HG03039 (cell line): Measurements from ENCODE around the gene CFAP65.

Source experiments
- ATAC-seq: cut with Tn5 transposase; IDR thresholded peaks from one replicate; pipeline ENCODE4 v1.9.1; 2021; ENCODE audit warnings: mild to moderate bottlenecking, moderate library complexity; ENCODE audit not compliant: unreplicated experiment

CFAP65 gene, protein sequence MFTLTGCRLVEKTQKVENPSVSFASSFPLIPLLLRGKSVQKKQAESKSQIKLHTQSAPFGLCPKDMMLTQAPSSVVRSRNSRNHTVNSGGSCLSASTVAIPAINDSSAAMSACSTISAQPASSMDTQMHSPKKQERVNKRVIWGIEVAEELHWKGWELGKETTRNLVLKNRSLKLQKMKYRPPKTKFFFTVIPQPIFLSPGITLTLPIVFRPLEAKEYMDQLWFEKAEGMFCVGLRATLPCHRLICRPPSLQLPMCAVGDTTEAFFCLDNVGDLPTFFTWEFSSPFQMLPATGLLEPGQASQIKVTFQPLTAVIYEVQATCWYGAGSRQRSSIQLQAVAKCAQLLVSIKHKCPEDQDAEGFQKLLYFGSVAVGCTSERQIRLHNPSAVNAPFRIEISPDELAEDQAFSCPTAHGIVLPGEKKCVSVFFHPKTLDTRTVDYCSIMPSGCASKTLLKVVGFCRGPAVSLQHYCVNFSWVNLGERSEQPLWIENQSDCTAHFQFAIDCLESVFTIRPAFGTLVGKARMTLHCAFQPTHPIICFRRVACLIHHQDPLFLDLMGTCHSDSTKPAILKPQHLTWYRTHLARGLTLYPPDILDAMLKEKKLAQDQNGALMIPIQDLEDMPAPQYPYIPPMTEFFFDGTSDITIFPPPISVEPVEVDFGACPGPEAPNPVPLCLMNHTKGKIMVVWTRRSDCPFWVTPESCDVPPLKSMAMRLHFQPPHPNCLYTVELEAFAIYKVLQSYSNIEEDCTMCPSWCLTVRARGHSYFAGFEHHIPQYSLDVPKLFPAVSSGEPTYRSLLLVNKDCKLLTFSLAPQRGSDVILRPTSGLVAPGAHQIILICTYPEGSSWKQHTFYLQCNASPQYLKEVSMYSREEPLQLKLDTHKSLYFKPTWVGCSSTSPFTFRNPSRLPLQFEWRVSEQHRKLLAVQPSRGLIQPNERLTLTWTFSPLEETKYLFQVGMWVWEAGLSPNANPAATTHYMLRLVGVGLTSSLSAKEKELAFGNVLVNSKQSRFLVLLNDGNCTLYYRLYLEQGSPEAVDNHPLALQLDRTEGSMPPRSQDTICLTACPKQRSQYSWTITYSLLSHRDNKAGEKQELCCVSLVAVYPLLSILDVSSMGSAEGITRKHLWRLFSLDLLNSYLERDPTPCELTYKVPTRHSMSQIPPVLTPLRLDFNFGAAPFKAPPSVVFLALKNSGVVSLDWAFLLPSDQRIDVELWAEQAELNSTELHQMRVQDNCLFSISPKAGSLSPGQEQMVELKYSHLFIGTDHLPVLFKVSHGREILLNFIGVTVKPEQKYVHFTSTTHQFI (N-terminal part only)

DNA sequence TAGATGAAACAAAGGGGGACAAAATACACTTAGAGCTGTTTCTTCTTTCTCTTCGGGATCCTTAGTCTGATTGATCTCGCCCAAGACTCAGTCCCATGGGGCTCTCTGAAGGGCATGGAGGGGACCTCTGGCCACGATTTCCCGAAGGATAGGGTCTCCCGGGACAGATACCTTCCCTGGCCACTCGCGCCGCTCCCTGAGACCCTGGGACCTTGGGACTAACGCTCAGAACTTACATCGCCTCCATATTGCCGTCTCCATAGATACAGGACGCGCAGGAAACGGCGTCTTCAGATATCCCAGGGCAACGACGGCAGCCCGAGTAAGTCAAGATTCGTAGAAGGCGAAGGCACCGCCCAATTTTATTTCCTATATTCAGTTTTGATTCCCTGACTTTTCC, at the start of gene CFAP65:
CFAP65 (minus strand) TSS at position 265 of the 400 bp plus-strand sequence. CDS start 2,468 bp downstream, outside the sequence.
- no peak for ATAC-seq

DNA sequence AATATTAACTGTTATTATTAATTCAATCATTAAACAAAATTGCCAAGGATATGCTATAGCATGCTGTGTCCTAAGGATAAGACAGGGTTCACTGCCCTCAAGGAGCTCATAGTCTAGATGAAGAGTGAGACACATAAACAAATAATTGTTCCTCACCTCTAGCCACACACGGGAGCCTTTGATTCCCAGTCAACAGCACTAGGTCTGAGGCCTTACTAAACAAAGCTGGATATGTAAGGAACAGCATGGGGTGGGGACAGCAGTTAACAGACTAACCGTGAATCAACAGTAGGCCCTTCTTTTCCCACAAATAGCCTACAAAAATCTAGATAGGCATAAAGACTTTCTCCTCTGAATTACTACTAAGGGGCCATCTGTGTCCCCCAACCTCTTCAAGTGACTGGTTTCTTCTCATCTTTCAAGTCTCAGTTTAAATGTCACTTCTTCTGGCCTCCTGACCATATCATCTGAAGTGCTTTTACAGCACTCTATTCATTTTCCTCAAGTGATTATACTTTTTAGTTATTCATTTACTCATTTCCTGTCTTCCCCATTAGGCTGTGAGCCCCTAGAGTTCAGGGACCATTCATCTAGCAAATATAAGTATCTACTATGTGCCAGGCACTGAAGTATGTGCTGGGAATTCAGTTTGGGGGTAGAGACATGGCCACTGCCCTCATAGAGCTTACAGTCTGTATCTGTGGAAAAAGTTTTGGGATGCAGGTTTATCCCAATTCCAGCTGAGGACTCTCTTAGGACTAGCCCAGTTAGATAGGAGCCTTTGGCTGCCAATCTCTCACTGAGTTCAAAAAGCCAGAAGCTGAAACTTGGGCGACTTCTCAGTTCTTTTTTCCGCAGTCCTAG, 49.4 kb upstream of the CFAP65 start:
- ATAC-seq = no peak

DNA sequence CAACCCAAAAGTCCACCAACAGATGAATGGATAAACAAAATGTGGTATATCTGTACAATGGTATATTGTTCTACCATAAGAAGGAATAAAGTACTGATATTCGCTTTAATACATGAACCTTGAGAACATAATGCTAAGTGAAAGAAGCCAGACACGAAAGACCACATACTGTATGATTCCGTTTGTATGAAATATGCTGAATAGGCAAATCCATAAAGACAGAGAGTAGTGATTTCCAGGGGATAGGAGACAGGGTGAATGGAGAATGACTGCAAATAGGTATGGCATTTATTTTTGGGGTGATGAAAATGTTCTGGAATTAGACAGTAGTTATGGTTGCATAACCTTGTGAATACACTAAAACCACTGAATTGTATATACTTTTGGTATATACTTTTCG, 48.0 kb upstream of the CFAP65 start:
- ATAC-seq = no peak

DNA sequence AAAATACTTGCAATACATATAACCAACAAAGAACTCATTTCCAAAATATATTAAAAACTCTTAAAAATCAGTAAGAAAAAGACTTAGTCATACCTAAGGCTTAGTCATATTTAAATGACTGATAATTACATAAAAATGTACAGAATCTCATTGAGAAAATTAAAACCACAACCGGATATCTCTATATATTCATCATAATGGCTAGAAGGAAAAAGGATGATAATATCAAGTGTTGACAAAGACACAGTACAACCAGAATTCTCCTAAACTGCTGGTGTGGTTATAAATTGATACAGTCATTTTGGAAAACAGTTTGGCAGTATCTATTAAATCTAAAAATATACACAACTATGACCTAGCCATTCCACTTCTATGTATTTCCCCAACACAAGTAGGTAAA, 46.5 kb upstream of the CFAP65 start:
- ATAC-seq = no peak

DNA sequence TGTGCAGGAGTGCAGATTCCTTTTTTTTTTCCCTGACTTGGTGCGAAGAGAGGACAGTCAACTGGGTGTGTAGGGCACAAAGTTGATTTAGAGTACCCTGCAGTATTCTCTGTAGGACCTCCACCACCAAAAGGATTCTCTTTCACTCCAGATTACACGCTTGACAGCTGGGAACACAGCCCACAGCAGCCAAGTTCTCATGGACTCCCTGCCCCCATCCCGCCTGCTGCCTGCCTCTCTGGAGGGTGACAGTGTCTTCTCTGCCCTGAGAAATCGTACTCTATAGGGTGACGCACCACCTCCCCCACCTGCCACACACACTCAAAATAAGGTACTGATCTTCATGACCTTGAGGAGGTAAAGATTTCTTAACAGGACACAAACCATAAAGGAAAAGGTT, 46.0 kb upstream of the CFAP65 start:
- ATAC-seq = no peak

DNA sequence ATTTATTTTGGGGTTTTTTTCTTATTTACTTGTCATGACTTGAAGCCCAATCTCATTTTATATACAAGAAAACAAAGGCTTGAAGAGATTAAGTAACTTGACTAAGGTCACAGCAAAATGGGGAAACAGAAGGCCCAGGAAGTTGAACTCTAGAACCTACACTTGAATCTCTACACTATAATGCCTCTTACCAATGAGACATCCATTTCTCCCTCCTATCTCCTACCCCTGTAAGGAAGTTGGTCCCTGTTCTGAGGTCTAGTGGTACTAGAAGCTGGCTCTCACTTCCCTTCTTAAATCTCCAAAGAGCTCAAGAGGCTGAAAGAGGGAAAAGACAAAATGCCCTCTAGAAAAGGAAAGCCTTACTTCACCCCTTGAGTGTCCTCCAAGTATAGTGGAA, 44.9 kb upstream of the CFAP65 start:
- ATAC-seq = no peak

DNA sequence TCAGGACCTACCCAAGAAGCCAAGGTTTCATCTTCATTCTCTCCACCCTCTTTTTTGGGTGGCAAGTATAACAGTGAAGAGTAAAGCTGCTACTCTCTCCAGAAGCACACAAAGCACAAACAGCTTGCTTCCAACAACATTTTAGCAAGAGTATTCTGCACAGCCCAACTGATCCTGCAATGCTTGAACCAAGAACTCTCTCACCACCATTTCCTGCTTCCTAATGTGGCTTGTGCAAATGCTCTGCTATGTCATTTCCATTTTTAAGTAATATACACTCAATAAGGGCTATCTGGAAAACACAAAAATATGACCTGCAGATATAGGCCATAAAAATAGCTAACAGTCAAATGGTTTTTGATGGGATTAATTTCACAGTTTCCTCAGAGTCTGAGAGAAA, 43.5 kb upstream of the CFAP65 start:
- ATAC-seq = no peak

DNA sequence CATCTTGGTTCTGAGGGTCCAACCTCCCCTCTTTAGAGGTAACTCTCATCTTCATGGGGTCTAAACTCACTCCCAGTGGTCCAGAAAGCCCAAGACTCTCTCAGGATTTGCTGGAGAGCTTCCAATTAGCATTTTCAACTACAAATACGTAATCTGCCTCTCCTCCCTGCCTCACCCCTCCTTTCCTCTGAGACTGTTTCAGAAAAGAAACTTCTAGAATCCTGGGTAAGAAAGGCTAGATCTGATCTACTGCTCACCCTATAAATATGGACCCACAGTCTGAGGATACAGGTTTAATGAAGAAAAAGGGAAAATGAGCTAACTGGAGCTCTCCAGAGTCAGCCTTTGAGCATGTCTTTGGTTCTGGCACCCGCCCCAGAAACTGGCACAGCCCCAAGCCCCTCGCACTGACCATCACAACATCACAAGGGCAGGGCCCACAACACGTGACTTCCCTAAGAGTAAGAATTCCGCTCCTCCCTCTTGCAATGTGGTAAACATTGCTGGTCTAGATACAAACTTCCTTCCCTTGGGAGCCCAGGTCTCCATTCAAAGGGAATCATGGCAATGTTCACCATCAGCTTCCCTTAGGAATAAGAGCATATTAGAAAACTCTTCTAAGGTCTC, 41.1 kb upstream of the CFAP65 start:
- no peak for ATAC-seq

DNA sequence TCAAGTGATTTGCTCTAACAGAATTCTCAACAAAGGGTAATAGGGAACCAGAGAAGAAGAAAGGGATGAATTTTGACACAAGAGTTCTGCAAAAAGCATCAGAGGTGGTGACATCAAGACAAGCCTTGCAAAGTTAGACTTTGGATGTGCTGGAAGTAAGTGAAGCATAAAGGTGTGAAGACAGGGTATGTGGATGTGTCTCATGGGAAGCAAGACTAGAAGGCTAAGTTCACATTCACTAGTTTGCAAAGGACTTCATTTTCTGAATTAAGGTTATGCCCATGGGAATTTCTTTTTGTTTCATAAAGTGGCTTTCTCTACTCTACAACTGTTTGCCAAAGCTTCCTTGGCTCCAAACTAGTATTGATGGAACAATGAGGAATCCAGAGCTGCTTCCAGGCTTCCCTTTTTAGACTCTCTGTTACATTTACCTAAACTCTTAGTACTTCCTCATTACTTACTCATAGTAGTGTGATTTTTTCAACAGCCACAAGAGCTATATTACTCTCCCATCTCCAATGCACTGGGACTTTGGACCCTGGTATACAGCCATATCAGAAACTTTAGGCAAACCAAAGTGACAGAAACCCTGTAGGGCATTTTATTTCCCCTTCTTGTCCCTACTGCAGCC, 40.5 kb upstream of the CFAP65 start:
- ATAC-seq = no peak

DNA sequence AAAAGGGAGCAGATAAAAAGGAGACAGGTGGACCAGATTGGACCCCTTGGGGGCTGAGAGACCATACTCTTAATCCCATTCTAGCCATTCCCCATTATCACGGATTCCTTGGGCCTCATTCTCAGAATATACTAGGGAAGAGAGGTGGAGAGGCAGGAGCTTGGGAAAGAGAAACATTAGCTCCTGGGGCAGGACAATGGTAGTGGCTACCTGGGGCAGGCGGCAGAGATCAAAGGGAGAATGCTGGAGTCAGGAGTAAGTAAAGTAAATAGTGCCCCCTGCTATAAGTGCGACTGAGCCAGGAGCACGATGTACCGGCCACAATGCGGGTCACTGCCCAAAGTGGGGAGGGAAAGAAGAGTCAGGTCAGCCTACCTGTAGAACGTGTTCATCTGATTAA, 39.8 kb upstream of the CFAP65 start:
- no peak for ATAC-seq

DNA sequence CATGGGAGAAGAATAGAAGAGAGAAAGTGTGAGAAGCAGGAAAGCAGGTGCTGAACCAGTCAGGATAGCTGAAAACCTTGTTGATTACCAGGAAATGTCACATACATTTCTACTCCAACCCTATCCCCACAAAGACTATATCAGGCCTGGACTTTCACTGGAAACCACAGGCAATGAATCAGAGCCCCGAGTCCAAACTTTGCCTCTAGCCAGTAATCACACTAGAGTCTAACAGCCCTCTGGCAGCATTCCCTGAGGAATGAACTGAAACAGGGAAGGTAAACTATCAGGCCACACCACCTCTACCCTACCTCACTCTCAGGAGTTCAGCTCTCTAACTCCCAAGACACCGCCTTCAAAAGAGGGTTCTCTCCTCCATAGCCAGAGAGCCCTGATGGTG, 38.1 kb upstream of the CFAP65 start:
- ATAC-seq = no peak

DNA sequence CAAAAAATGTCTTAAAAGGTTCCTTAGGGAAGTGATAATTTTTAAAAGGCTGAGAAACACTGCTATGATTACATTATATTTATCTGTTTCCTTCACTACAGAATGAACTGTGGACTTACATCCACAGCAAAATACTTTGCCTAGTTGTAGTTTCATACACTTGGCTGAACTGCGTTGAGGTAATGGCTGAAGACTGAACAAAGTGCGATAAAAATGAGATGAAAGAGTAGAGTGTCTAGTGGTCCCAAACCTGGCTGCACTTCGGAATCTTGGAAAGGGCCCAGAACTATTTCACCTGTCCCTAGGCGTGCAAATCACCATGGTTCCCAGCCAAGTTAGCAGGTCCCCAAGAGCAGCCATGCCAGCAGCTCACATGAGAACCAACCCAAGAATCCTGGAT, 37.6 kb upstream of the CFAP65 start:
- no peak for ATAC-seq

DNA sequence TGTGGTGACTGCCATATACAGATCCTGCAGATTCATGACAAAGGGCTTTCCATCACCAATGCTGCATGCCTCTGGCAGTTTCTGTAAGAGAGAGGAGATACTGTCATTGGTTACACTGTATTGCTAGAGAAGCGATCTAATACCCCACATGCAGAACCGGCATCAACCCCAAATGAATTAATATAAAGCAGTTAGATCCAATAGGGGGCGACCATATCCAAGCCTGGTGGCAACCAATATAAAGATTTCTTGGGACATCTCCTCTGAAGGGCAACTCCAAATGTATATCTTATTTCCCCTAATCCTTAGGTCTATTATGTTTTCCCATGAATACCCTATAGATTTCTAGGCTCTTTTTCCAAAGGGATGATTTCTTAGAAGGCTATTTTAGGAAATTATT, 36.8 kb upstream of the CFAP65 start:
- ATAC-seq = no peak

DNA sequence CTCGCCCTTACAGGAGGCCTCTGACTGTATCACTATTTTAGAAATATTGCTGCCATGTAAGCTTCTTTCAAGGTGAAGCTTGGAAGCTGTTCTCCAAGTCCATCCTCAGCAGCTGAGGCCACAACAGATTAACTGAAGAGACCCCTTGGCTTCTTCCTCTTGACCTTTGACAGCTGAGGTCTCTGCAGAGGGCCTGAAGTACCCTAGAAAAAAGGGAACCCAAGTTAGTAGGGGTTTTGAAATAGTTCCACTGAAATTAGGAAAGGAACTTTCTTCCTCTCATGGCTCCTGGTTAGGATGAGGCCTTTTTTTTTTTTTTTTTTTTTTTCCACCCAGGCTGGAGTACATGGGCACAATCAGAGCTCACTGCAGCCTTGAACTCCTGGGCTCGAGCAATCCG, 34.9 kb upstream of the CFAP65 start:
- no peak for ATAC-seq

DNA sequence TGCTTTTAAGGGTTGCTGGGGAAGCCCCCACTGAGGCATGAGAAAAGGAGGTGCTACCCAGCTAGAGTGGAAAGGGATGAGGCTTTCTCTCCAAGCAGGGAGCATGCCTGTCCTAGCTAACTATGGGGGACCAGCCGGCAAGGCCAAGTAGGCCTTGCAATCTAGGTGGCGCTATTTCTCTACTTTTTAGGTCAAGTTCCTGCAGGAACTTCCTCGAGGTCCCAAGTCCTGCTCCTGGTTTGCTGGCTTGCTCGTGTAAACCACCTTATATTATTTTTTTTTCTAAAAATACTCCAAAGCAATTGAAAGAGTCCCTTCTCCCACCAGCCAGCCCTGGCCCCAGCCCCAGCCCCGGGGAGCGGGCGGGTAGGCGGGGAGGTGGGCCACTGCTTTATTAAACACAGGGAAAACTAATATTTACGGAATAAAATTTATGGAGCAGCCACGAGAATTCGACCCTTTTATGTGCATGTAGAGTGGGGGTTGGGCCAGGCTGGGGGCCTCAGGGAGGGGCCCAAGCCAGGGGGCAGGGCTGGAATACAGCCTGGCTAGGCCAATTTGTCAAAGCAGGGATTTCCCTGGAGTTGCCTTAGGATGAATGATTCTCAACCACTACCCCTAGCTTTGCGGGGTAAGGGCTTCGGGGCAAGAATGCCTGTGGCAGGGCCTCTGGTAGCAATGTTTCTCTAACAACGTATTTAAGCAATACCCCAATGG, 32.3 kb upstream of the CFAP65 start:
- ATAC-seq = no peak

DNA sequence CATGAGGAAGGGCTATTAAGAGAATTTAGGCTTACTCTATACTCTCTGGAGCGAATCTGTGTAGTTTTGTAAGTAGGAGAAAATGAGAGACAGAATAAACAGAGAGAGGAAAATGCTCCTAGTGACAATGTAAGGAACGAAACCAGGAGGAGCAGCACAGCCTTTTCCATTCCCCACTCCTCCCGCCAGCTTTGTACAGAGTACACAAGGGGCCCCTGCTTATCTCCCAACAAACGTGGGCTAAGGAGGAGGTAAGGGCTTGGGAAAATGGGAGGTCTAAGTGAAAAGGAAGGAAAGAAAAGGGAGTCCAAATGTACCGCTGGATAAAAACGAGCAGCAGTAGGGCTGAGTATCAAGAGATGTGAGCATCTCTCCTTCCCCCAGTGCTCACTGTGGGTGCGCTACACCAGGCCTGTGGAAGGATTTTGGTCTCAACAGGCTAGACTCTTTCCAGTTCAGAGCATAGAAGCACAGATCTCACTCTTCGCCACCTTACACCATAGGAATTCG, 31.5 kb upstream of the CFAP65 start:
- ATAC-seq = no peak

DNA sequence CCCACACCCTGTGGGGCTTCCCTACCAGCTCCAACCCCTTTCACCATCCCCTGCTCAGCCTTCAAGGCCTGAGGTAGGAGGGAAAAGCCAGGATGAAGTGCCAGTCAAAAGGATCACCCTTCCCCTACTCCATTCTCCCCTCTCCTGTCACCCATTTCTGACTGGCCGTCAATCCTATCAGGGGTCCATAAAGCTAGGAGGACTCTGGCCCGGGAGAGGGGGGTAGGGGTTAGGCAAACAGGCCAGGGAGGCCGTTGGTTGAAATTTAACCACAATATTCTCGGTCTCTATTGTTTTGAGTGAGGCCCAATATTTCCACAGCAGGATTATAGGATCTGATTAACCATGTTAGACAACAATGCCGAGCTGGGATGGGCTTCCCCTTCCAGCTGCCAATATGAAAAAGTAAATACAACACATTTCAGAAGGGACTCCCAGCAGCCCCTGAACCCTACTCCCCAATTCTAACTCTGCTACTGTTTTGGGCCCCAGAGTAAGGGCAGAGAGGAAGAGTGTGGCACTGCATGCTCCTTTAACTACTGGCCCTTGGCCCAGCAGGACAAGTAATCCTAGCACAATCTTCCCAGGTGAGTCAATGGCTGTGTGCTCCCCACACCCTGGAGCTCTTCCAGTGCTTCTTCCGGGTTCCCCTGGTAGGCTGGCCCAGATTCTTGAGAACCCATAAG, 30.0 kb upstream of the CFAP65 start:
- ATAC-seq = no peak

DNA sequence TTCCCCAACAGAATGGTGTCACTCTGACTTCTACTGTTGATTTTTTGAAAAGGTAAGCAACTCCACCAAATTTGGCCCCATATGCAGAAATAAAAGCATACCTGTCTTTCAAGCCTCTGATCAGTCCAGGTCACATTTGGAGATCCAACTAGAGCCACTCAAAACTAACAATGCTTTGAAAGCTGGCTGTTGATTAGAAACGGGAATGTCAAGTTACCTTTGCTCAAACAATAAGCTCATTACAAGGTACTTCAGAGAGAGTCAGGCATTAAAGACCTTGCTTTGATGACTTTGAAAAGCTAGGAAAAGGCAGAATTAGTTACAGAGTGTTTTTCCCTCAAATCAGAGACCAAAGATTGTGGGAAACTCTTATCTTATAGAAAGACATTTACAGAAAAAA, 24.2 kb upstream of the CFAP65 start:
- ATAC-seq = no peak
